Stimulated activated CD8-positive, alpha-beta memory T cell treated with anti-CD3 and anti-CD28 coated beads, Interleukin-7, amount 100 ng/mL, for 48 hours (primary cell): ENCODE data around the gene ZBP1.

Experiments used
- DNase-seq, 2 donors: peaks; one replicate each; pipeline ENCODE4 v3.0.0-alpha.2; 2020; ENCODE audit warnings: low read depth in 1 of 2; ENCODE audit errors: extremely low read depth in 1 of 2

Gene ZBP1

DNA sequence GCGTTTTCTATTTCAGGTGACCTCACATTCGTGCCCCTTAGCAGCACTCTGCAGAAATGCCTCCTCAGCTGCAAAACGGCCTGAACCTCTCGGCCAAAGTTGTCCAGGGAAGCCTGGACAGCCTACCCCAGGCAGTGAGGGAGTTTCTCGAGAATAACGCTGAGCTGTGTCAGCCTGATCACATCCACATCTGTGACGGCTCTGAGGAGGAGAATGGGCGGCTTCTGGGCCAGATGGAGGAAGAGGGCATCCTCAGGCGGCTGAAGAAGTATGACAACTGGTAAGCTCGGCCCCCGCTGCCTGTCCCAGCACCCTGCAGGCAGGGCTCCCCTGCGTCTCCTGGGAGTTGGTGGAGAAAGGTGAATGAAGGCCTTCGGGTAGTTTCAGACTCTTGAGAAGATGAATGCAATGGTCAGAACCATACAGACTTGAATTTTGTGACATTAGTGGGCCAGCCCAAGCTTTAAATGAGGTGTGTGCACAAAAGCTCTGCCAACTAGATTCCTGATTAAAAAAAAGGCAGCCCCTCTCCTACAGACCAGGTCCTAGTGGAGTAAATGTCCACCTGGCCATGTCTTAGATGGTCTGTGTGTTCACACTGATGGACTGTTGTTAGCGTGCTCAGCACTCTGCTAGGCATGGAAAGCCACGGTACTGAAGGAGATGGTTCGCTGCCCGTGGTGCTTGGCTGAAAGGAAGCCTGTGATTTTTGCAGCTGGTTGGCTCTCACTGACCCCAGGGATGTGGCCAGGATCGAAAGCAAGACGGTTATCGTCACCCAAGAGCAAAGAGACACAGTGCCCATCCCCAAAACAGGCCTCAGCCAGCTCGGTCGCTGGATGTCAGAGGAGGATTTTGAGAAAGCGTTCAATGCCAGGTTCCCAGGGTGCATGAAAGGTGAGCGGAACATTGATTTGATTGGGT, 58.6 kb downstream of the ZBP1 start:
- DNase-seq: no peak

DNA sequence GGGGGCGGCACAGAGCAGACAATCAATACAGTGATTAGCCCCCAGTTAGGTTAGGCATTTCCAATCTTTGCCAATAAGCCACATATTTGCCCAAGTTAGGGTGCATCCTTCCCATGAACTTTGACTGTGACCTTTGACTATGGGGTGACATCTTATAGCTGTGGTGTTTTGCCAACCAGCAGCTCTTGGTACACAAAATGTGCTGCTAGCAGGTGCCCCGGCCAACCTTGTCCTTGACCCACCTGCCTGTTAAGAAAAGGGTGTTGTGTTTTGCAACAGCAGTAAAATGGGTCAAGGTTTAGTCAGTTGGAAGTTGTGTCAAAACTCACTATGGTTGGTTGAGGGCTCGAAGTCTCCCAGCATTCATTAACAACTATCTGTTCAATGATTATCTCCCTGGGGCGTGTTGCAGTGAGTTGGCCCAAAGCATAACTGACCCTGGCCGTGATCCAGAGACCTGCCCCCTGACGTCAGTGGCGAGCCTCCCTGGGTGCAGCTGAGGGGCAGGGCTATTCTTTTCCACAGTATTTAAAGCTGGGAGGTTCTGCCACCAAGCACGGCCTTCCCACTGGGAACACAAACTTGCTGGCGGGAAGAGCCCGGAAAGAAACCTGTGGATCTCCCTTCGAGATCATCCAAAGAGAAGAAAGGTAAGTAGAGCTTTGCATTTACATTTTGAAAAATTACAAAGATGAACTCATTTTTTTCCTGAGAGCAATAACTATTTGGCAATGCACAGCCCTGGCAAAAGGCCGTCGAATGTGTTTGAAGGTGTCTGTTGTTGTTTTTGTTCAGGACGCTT, 59.5 kb downstream of the ZBP1 start, which contains the start of gene PCK1:
Gene PCK1, plus strand, starts transcription at position 557 of the 802 bp plus-strand sequence. CDS start 302 bp downstream, outside the sequence.
- DNase-seq: no peak

- DNase-seq: no peak
Observed at GRCh38 chr20:57559658-57560553, 60.3 kb downstream of the ZBP1 start.

- no peak for DNase-seq
Observed at GRCh38 chr20:57559289-57559634, 61.0 kb downstream of the ZBP1 start.

DNA sequence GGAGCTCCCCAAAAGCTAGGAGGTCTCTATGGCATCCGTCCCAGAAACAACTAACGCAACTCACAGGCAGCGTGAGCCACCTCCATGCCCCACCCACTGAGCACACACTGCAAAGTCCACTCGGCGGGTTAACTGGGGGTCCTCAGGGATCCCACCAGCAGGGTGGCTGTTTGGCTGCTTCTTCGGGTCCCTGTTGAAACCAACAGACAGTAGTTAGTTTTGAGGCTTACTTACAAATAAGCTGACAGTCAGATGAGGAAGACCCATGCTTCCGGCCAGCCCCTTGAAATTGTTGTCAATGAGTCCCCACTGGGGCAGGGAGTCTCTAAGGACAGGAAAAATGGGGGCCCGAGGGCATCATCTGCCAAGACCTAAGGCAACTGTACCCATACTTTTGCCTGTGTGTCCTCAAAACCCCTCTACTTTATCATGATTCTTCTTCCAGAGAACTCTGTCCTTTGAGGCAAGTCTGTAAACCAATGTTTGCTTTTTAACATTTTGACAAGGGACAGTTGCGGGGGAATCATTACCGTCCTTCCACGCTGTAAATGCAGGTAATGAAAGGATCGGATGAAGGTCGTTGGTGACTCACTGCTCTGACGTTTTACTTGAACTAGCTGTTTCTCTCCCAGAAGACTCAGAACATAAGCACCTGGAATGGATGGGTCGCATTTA, 61.5 kb downstream of the ZBP1 start:
- DNase-seq: no peak

GRCh38 chr20:57557926-57558613, 62.2 kb downstream of the ZBP1 start:
- no peak for DNase-seq

DNA sequence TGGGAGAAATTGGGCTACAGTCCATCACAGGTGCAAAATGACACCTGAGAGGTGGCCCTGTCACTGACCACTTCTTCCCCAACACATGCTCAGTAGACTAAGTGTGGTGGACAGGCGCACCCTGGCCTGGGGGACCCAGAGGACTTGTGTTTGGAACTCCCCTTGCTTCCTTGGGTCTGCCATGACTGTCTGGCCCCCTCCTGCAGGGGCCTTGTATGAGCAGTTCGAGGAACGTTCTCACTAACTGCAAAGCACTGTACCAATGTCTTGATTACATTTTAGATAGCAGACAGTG, 63.3 kb downstream of the ZBP1 start:
- DNase-seq: no peak

- DNase-seq: no peak
Observed at GRCh38 chr20:57555457-57556184, 64.6 kb downstream of the ZBP1 start.
